HG02571 (cell line): Measurements from ENCODE around the gene MTAP.
A peak's percentile ranks its signal among the peaks of the same experiment; 100 is the strongest.

ENCODE experiments used
- ATAC-seq: cut with Tn5 transposase; IDR thresholded peaks from one replicate; pipeline ENCODE4 v1.9.1; 2021; ENCODE audit warnings: mild to moderate bottlenecking, moderate library complexity; ENCODE audit not compliant: unreplicated experiment

MTAP gene

GRCh38 chr9:21802418-21803000, at the start of gene MTAP:
TSS of gene MTAP (plus strand) at chr9:21802636. CDS start at chr9:21802749, 113 bp downstream.
- ATAC-seq = peak; percentile 92

- ATAC-seq = no peak
Measured at GRCh38 chr9:21753523-21753922, 48.9 kb upstream of the MTAP start.

- ATAC-seq = no peak
Measured at GRCh38 chr9:21754741-21755140, 47.7 kb upstream of the MTAP start.

- ATAC-seq = no peak
Measured at GRCh38 chr9:21758540-21758939, 43.9 kb upstream of the MTAP start.

- ATAC-seq = no peak
Measured at GRCh38 chr9:21761309-21761901, 41.0 kb upstream of the MTAP start.

- ATAC-seq = no peak
Measured at GRCh38 chr9:21762064-21762463, 40.4 kb upstream of the MTAP start.

- ATAC-seq = no peak
Measured at GRCh38 chr9:21764846-21765245, 37.6 kb upstream of the MTAP start.

GRCh38 chr9:21766096-21766495, 36.3 kb upstream of the MTAP start:
- no peak for ATAC-seq

GRCh38 chr9:21770871-21771560, 31.4 kb upstream of the MTAP start:
- no peak for ATAC-seq

- no peak for ATAC-seq
Measured at GRCh38 chr9:21777701-21778100, 24.7 kb upstream of the MTAP start.

GRCh38 chr9:21778304-21778703, 24.1 kb upstream of the MTAP start:
- no peak for ATAC-seq

- no peak for ATAC-seq
Measured at GRCh38 chr9:21779397-21779796, 23.0 kb upstream of the MTAP start.

- ATAC-seq = no peak
Measured at GRCh38 chr9:21781656-21782055, 20.8 kb upstream of the MTAP start.

- ATAC-seq = no peak
Measured at GRCh38 chr9:21782205-21782604, 20.2 kb upstream of the MTAP start.

GRCh38 chr9:21788752-21789151, 13.7 kb upstream of the MTAP start:
- ATAC-seq = no peak

GRCh38 chr9:21789541-21790037, 12.8 kb upstream of the MTAP start:
- ATAC-seq = peak; percentile 97

GRCh38 chr9:21795483-21795882, 7.0 kb upstream of the MTAP start:
- no peak for ATAC-seq

- no peak for ATAC-seq
Measured at GRCh38 chr9:21796768-21797167, 5.7 kb upstream of the MTAP start.

GRCh38 chr9:21800931-21801682, 1.3 kb upstream of the MTAP start:
- ATAC-seq = no peak

- peak; percentile 2 for ATAC-seq
Measured at GRCh38 chr9:21801683-21802417, 586 bp upstream of the MTAP start.

- no peak for ATAC-seq
Measured at GRCh38 chr9:21803649-21804048, 1.2 kb downstream of the MTAP start.
